Measurements from ENCODE around the gene CNOT9. TPM values are rescaled to one million over a fixed set of nuclear protein-coding genes. Genes with fewer than 3 reads are reported as not detected.
A peak's percentile ranks its signal among the peaks of the same experiment; 100 is the strongest.

CNOT9 gene
- total and polyA plus RNA-seq, 10 of the 15 experiments (the other 5 are each of a cell fraction or from before 2014, with no cell fraction given): 51.0 to 172 (median 98.2) TPM

- intact Hi-C loops (cut with micrococcal nuclease; ENCODE audit: unreplicated experiment): loop anchor here (1.0 to 5.0 kb wide), 4 partner anchors 50 to 329 kb away; partner anchors contain the start of genes AAMP, CTDSP1 and PNKD
- TF ChIP-seq BMI1 (IDR thresholded peaks at IDR 0.05; ENCODE audit: borderline replicate concordance) (no peak), ZZZ3 (IDR thresholded peaks at IDR 0.05; ENCODE audit: control insufficient read depth, insufficient read length, low read depth) (no peak), NFYB (IDR thresholded peaks at IDR 0.05; ENCODE audit: insufficient read depth, low read depth, low read length) (no peak), MYC (IDR thresholded peaks at IDR 0.05; ENCODE audit: insufficient read depth, insufficient read length, insufficient replicate concordance, low read length, severe bottlenecking) (no peak), IKZF2 (IDR thresholded peaks at IDR 0.05) (no peak; a peak in 1 of 4 replicates), SKIL (IDR thresholded peaks at IDR 0.05; ENCODE audit: low read depth, poor library complexity, severe bottlenecking) (no peak), RFX5 (IDR thresholded peaks at IDR 0.05; ENCODE audit: low read depth, low read length) (no peak), HCFC1 (IDR thresholded peaks at IDR 0.05; ENCODE audit: low read length) (no peak), CHD4 (IDR thresholded peaks at IDR 0.05) (no peak), SPI1 (IDR thresholded peaks at IDR 0.05; ENCODE audit: borderline replicate concordance, insufficient read depth, low read depth, low read length) (no peak), STAT3 (IDR thresholded peaks at IDR 0.05; ENCODE audit: low read depth, low read length) (no peak), SUZ12 (IDR thresholded peaks at IDR 0.05; ENCODE audit: unreplicated experiment) (no peak), RAD51 (IDR thresholded peaks at IDR 0.05) (no peak)
- TF ChIP-seq, protein P1, sequence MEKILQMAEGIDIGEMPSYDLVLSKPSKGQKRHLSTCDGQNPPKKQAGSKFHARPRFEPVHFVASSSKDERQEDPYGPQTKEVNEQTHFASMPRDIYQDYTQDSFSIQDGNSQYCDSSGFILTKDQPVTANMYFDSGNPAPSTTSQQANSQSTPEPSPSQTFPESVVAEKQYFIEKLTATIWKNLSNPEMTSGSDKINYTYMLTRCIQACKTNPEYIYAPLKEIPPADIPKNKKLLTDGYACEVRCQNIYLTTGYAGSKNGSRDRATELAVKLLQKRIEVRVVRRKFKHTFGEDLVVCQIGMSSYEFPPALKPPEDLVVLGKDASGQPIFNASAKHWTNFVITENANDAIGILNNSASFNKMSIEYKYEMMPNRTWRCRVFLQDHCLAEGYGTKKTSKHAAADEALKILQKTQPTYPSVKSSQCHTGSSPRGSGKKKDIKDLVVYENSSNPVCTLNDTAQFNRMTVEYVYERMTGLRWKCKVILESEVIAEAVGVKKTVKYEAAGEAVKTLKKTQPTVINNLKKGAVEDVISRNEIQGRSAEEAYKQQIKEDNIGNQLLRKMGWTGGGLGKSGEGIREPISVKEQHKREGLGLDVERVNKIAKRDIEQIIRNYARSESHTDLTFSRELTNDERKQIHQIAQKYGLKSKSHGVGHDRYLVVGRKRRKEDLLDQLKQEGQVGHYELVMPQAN (conservative IDR thresholded peaks at IDR 0.05): peak; percentile 82
- TF ChIP-seq, protein P2, sequence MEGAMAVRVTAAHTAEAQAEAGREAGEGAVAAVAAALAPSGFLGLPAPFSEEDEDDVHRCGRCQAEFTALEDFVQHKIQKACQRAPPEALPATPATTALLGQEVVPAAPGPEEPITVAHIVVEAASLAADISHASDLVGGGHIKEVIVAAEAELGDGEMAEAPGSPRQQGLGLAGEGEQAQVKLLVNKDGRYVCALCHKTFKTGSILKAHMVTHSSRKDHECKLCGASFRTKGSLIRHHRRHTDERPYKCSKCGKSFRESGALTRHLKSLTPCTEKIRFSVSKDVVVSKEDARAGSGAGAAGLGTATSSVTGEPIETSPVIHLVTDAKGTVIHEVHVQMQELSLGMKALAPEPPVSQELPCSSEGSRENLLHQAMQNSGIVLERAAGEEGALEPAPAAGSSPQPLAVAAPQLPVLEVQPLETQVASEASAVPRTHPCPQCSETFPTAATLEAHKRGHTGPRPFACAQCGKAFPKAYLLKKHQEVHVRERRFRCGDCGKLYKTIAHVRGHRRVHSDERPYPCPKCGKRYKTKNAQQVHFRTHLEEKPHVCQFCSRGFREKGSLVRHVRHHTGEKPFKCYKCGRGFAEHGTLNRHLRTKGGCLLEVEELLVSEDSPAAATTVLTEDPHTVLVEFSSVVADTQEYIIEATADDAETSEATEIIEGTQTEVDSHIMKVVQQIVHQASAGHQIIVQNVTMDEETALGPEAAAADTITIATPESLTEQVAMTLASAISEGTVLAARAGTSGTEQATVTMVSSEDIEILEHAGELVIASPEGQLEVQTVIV (IDR thresholded peaks at IDR 0.05; ENCODE audit: borderline replicate concordance, partially characterized antibody): no peak
- TF ChIP-seq, protein P3, sequence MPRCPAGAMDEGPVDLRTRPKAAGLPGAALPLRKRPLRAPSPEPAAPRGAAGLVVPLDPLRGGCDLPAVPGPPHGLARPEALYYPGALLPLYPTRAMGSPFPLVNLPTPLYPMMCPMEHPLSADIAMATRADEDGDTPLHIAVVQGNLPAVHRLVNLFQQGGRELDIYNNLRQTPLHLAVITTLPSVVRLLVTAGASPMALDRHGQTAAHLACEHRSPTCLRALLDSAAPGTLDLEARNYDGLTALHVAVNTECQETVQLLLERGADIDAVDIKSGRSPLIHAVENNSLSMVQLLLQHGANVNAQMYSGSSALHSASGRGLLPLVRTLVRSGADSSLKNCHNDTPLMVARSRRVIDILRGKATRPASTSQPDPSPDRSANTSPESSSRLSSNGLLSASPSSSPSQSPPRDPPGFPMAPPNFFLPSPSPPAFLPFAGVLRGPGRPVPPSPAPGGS (IDR thresholded peaks at IDR 0.05; ENCODE audit: borderline replicate concordance, insufficient read depth, low read depth, low read length, poor library complexity, severe bottlenecking): no peak
Observed at GRCh38 chr2:218567797-218568189, 846 bp upstream of the CNOT9 start.

More at GRCh38 chr2:218567797-218568189, 846 bp upstream of the CNOT9 start:
- peak; percentile 62 for ATAC-seq
- peak overlapping the region; percentile 83 for H2AFZ ChIP-seq (ENCODE audit: control insufficient read depth, low read depth, low read length)
- H3K36me3 ChIP-seq (ENCODE audit: control insufficient read depth in 2 of 2, insufficient read depth in 2 of 2, low read length in 1 of 2): peaks cover 0 to 8% of the 10 kb centered on the region in 2 experiments; a peak in 2 of 4 replicates
- H3K4me1 ChIP-seq (ENCODE audit: control insufficient read depth, insufficient read depth, low read length): peaks cover 8% of the 10 kb centered on the region; the same call in 1 of the 2 replicates
- FAIRE-seq: no peak
- ChIA-PET RAD21 (ENCODE audit: unreplicated experiment) (no interaction called here), SMC1A (ENCODE audit: uncharacterized antibody, unreplicated experiment) (interaction anchor here (1.0 kb wide), 1 partner anchor 92 kb away, joined by 3 read pairs; the partner anchor contains the start of genes BCS1L and ZNF142), POLR2A (interaction anchor here (0.6 to 1.1 kb wide), 4 partner anchors 9 to 91 kb away, joined by 3 to 7 read pairs (median 5); partner anchors contain the start of genes BCS1L and ZNF142), CTCF (interaction anchor here (1.4 to 1.8 kb wide), 2 partner anchors 10 to 80 kb away, joined by 3 read pairs; no protein-coding TSS in a partner anchor)
- under 1% methylated on average over 19 of the region's 19 CpGs for WGBS (ENCODE audit: insufficient coverage, insufficient replicate concordance, low lambda C conversion rate, missing lambda C conversion rate)
- peak overlapping the region; percentile 77 for H3K9ac ChIP-seq (ENCODE audit: control insufficient read depth, insufficient read depth, low read length)
- H3K4me3 ChIP-seq: peak overlapping the region; percentile 95
- in situ Hi-C loops (cut with MboI): no loop called here
- H3K27ac ChIP-seq (ENCODE audit: control insufficient read depth, insufficient read depth): peak overlapping the region; percentile 75
- H3K27me3 ChIP-seq (replicated peaks in 1 of 2; ENCODE audit: control insufficient read depth in 2 of 2, insufficient read depth in 2 of 2, low read length in 1 of 2): no peaks in the 10 kb centered on the region
- DNase-seq (ENCODE audit: low read depth, low spot score): no peak
- peak overlapping the region; percentile 36 for H3K4me2 ChIP-seq (ENCODE audit: control insufficient read depth, insufficient read depth)
- no TSS peak for BruUV-seq (replicated peaks)
- H4K20me1 ChIP-seq (ENCODE audit: control insufficient read depth, insufficient read depth): no peaks in the 10 kb centered on the region
- H3K79me2 ChIP-seq (ENCODE audit: control insufficient read depth, insufficient read depth, low read length): peaks cover 90% of the 10 kb centered on the region
- H3K9me3 ChIP-seq (replicated peaks; ENCODE audit: control insufficient read depth, insufficient read depth, low read length): no peaks in the 10 kb centered on the region

Data from GM12878 (cell line).